Neural cell (in vitro differentiated cells): ENCODE data around the gene COG5. TPM values are rescaled to one million over a fixed set of nuclear protein-coding genes. Genes with fewer than 3 reads are reported as not detected.

Experiments used
- H2AFZ ChIP-seq: fragments of 200-600, 300-800 bp; sonication (generic), shearing (Covaris generic); 2 replicates; pipeline ENCODE4 v1.6.0; 2014; ENCODE audit warnings: low read depth, mild to moderate bottlenecking, antibody characterized with exemption, low read length, moderate library complexity
- H3F3A ChIP-seq: fragments of 200-600 bp; shearing (Covaris generic); 2 replicates; pipeline ENCODE4 v1.6.1; 2016; ENCODE audit warnings: mild to moderate bottlenecking, moderate library complexity, mixed read lengths, antibody characterized with exemption, low read length; ENCODE audit not compliant: insufficient read depth, poor library complexity, severe bottlenecking
- H3K27ac ChIP-seq: fragments of 200-600, 300-800 bp; sonication (generic), shearing (Covaris generic); 2 replicates; pipeline ENCODE4 v1.5.1; 2014; ENCODE audit warnings: mild to moderate bottlenecking, low read length, moderate library complexity
- H3K27me3 ChIP-seq: fragments of 300-800, 200-600 bp; sonication (generic), shearing (Covaris generic); 2 replicates; pipeline ENCODE4 v1.6.0; 2014; ENCODE audit warnings: mild to moderate bottlenecking, low read depth, low read length, moderate library complexity; ENCODE audit not compliant: insufficient read depth
- H3K36me3 ChIP-seq: fragments of 300-800, 200-600 bp; sonication (generic), shearing (Covaris generic); 2 replicates; pipeline ENCODE4 v1.5.1; 2014; ENCODE audit warnings: mild to moderate bottlenecking, antibody characterized with exemption, low read length, moderate library complexity; ENCODE audit not compliant: insufficient read depth
- H3K4me2 ChIP-seq: fragments of 300-800, 200-600 bp; sonication (generic), shearing (Covaris generic); 2 replicates; pipeline ENCODE4 v1.6.0; 2014; ENCODE audit warnings: mild to moderate bottlenecking, low read length
- H3K4me3 ChIP-seq: fragments of 300-800, 200-600 bp; sonication (generic), shearing (Covaris generic); 2 replicates; pipeline ENCODE4 v1.5.1; 2014; ENCODE audit warnings: mild to moderate bottlenecking, low read length, moderate library complexity
- H3K79me2 ChIP-seq: fragments of 200-600 bp; shearing (Covaris generic); replicated peaks from 2 replicates; pipeline ENCODE4 v1.6.0; 2014; ENCODE audit warnings: mild to moderate bottlenecking, low read length, moderate library complexity; ENCODE audit not compliant: insufficient read depth
- H3K9ac ChIP-seq: fragments of 300-800, 200-600 bp; sonication (generic), shearing (Covaris generic); 2 replicates; pipeline ENCODE4 v1.6.1; 2016; ENCODE audit warnings: mild to moderate bottlenecking, low read length, mixed read lengths
- H3K9me2 ChIP-seq: fragments of 200-600 bp; shearing (Covaris generic); 2 replicates; pipeline ENCODE4 v1.6.1; 2016; ENCODE audit warnings: mild to moderate bottlenecking, low read length, mixed read lengths; ENCODE audit not compliant: insufficient read depth
- H3K9me3 ChIP-seq: fragments of 200-600, 300-800 bp; sonication (generic), shearing (Covaris generic); 2 replicates; pipeline ENCODE4 v1.6.1; 2016; ENCODE audit warnings: mild to moderate bottlenecking, mixed run types, low read length, moderate library complexity, mixed read lengths
- H4K20me1 ChIP-seq: fragments of 200-600 bp; shearing (Covaris generic); 2 replicates; pipeline ENCODE4 v1.6.1; 2016; ENCODE audit warnings: mild to moderate bottlenecking, mixed run types; ENCODE audit not compliant: insufficient read depth
- EP300 ChIP-seq: fragments of 450-650 bp; conservative IDR thresholded peaks from 2 replicates; pipeline ENCODE4 v1.6.1; 2014; ENCODE audit warnings: antibody characterized with exemption, mild to moderate bottlenecking, moderate library complexity; ENCODE audit not compliant: poor library complexity, severe bottlenecking
- EZH2 ChIP-seq: fragments of 200-600, 300-800 bp; shearing (Covaris generic), sonication (generic); IDR thresholded peaks from 2 replicates; pipeline ENCODE4 v1.6.1; 2014; ENCODE audit warnings: antibody characterized with exemption, low read length, borderline replicate concordance, mild to moderate bottlenecking; ENCODE audit not compliant: insufficient read depth, poor library complexity, severe bottlenecking
- MXI1 ChIP-seq: fragments of 450-650 bp; conservative IDR thresholded peaks from 2 replicates; pipeline ENCODE4 v1.6.1; 2014; ENCODE audit warnings: antibody characterized with exemption, mild to moderate bottlenecking; ENCODE audit not compliant: poor library complexity, severe bottlenecking
- POLR2AphosphoS5 ChIP-seq: IDR thresholded peaks from 2 replicates; pipeline ENCODE4 v1.6.1; 2012
- RAD21 ChIP-seq: fragments of 450-650 bp; conservative IDR thresholded peaks from 2 replicates; pipeline ENCODE4 v1.6.1; 2014; ENCODE audit warnings: antibody characterized with exemption, mild to moderate bottlenecking, moderate library complexity
- REST ChIP-seq: IDR thresholded peaks from 2 replicates; pipeline ENCODE4 v1.6.1; 2012; ENCODE audit warnings: borderline replicate concordance
- SMC3 ChIP-seq: fragments of 450-650 bp; conservative IDR thresholded peaks from 2 replicates; pipeline ENCODE4 v1.6.1; 2014; ENCODE audit warnings: antibody characterized with exemption, mild to moderate bottlenecking, moderate library complexity; ENCODE audit not compliant: poor library complexity
- TAF1 ChIP-seq: IDR thresholded peaks from 2 replicates; pipeline ENCODE4 v1.6.1; 2012; ENCODE audit warnings: low read depth
- polyA plus RNA-seq: library from polyadenylated mRNA; depleted of rRNA; stranded (reverse); fragments of >200 nt; gene quantifications from 2 replicates; pipeline ENCODE4 v1.2.3, GENCODE V29; 2014
- TF ChIP-seq, protein P1 (sequence below): fragments of 450-650 bp; IDR thresholded peaks from 2 replicates; pipeline ENCODE4 v1.5.1; 2014; ENCODE audit warnings: antibody characterized with exemption, mild to moderate bottlenecking, moderate library complexity; ENCODE audit not compliant: poor library complexity, severe bottlenecking

Gene COG5
- polyA plus RNA-seq, 1 donor from 2014 or later = 13.3 TPM

DNA sequence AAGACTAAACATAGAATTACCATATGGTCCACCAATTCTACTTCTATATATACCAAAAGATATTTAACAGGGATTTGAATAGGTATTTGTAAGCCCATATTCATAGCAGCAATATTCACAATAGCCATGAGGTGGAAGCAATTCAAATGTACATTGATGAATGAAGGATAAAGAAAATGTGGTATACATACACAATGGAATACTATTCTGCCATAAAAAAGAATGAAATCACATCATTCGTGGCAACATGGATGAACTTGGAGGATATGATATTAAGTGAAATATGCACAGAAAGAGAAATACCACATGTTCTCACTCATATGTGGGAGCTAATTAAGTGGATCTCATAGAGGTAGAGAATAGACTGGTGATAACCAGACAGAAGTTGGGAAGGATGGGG lies 128.0 kb downstream of the COG5 start:
- peaks cover 4% of the 10 kb centered on the region for H3K9me3 ChIP-seq
- H3K79me2 ChIP-seq = no peaks in the 10 kb centered on the region
- no peak overlapping the region for H3K9ac ChIP-seq
- no peaks in the 10 kb centered on the region for H3F3A ChIP-seq
- TF ChIP-seq MXI1 (no peak), EZH2 (no peak), POLR2AphosphoS5 (no peak), RAD21 (no peak), REST (no peak)
- TF ChIP-seq, protein P1, sequence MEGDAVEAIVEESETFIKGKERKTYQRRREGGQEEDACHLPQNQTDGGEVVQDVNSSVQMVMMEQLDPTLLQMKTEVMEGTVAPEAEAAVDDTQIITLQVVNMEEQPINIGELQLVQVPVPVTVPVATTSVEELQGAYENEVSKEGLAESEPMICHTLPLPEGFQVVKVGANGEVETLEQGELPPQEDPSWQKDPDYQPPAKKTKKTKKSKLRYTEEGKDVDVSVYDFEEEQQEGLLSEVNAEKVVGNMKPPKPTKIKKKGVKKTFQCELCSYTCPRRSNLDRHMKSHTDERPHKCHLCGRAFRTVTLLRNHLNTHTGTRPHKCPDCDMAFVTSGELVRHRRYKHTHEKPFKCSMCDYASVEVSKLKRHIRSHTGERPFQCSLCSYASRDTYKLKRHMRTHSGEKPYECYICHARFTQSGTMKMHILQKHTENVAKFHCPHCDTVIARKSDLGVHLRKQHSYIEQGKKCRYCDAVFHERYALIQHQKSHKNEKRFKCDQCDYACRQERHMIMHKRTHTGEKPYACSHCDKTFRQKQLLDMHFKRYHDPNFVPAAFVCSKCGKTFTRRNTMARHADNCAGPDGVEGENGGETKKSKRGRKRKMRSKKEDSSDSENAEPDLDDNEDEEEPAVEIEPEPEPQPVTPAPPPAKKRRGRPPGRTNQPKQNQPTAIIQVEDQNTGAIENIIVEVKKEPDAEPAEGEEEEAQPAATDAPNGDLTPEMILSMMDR = no peak
- H4K20me1 ChIP-seq = no peaks in the 10 kb centered on the region
- H2AFZ ChIP-seq = no peak overlapping the region
- H3K27ac ChIP-seq = no peak overlapping the region
- no peaks in the 10 kb centered on the region for H3K27me3 ChIP-seq
- H3K36me3 ChIP-seq = no peaks in the 10 kb centered on the region
- H3K4me2 ChIP-seq = no peak overlapping the region
- no peaks in the 10 kb centered on the region for H3K9me2 ChIP-seq
- H3K4me3 ChIP-seq = no peak overlapping the region

DNA sequence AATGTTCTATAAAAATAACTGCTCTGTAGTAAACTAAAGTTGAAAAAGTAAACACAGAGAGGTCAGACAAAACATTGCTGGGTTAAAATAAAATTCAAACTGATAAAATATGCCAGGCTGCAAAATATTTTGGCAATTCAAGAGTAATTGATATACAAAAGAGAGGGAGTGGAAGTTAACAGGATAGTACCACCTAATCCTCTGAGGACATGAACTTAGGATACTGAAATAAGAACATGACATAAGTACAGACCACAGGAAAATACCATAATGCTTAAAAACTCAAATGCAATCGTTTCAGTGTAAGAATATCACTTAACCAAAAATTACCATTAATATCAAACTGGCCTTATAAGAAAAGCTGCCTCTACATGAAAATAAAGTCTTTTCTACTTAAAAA lies 131.5 kb downstream of the COG5 start:
- Histone ChIP-seq H2AFZ (no peak overlapping the region), H3K9me2 (no peaks in the 10 kb centered on the region), H3K4me2 (no peak overlapping the region), H3F3A (no peaks in the 10 kb centered on the region), H3K9ac (no peak overlapping the region), H3K27me3 (no peaks in the 10 kb centered on the region), H3K36me3 (no peaks in the 10 kb centered on the region), H3K4me3 (no peak overlapping the region), H3K79me2 (no peaks in the 10 kb centered on the region), H3K27ac (no peak overlapping the region), H3K9me3 (peaks cover 4% of the 10 kb centered on the region), H4K20me1 (no peaks in the 10 kb centered on the region)
- no peak for TF ChIP-seq MXI1
- no peak for TF ChIP-seq REST
- no peak for TF ChIP-seq EP300
- TF ChIP-seq TAF1 = no peak
- TF ChIP-seq EZH2 = no peak
- TF ChIP-seq SMC3 = no peak
- no peak for TF ChIP-seq POLR2AphosphoS5
- TF ChIP-seq RAD21 = no peak
- TF ChIP-seq, protein P1 = no peak
